ENCODE data around the gene STEEP1.

STEEP1 gene

DNA sequence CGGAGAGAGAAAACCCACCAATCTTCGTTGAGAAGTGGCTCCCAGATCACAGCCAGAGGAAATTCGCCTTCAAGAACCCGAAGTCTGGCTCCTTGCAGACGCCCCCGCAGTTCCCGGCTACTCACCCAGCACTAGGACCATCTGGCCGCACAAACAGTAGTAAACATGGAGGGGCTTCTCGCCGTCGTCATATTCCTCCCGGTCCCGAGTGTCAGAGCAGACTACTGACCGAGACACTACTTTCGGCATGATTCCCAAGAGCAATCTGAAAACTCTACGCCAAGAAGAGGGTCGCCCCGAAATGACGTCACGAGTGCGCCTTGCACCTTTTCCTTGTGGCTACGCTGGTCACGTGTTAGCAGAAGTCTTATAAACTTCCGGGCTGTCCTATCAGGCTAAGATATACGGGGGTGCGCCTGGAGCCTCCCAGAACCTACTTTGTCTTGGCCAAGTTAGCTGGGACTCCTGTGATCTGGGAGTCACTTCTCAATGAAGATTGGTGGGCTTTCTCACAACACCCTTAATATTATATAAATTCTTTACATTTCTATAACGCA, at the start of gene STEEP1:
Gene STEEP1 (minus strand): TSS at position 303 of the 557 bp plus-strand sequence. CDS start 54 bp downstream, at position 249.
- Histone ChIP-seq H3K4me3 (ENCODE audit: low read length) (peak within 1 kb of the TSS; percentile 90), H3K9me3 (ENCODE audit: insufficient read depth, low read depth, low read length) (no peaks in the 10 kb centered on the region), H3K27ac (ENCODE audit: low read length) (no peak within 1 kb of the TSS), H3K27me3 (ENCODE audit: insufficient read depth, low read length) (no peaks in the 10 kb centered on the region), H3K9ac (ENCODE audit: low read depth, low read length) (peak within 1 kb of the TSS; percentile 86), H3K36me3 (ENCODE audit: insufficient read depth, low read depth, low read length) (peaks cover 5% of the 10 kb centered on the region; the same call in 1 of the 2 replicates), H3K4me1 (ENCODE audit: insufficient read depth, low read length) (no peaks in the 10 kb centered on the region)

DNA sequence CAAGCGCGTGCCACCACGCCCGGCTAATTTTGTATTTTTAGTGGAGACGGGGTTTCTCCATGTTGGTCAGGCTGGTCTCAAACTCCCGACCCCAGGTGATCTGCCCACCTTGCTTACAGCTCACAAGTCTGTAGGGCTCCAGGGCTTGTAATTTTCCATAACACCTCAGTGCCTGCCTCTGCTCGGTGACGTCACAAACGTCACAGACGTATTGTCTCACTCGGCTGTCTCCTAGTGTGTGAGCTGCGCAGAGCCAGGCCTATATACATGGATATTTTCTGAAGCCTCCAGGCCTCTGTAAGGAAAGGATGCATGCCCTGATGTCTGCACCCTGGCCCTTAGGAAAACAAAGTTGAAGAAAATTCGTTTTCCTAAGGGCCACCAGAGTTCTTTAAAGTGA, 49.6 kb upstream of the STEEP1 start:
- Histone ChIP-seq H3K27ac (ENCODE audit: low read length) (no peak overlapping the region), H3K4me1 (ENCODE audit: insufficient read depth, low read length) (peaks cover 11% of the 10 kb centered on the region; the same call in 1 of the 2 replicates), H3K36me3 (ENCODE audit: insufficient read depth, low read depth, low read length) (no peaks in the 10 kb centered on the region), H3K9me3 (ENCODE audit: insufficient read depth, low read depth, low read length) (no peaks in the 10 kb centered on the region), H3K9ac (ENCODE audit: low read depth, low read length) (no peak overlapping the region), H3K27me3 (ENCODE audit: insufficient read depth, low read length) (no peaks in the 10 kb centered on the region), H3K4me3 (ENCODE audit: low read length) (no peak overlapping the region)

DNA sequence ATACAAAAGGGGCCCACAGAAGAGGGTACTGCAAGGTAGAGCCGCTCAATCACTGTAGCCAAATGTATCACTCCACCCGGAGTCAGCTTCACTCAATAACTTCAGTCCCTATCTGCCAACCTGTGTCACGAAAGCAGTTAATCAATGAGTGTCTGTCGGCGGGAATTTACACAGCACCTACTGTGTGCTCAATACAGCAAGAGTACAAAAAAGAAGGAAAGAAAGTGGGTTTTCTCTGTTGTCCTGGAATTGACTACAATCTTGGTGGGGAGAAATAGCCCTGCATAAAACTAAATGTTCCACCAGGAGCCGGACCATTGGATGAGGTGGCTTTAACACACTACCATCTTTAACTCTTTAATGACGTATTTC, 41.8 kb upstream of the STEEP1 start:
- Histone ChIP-seq H3K36me3 (ENCODE audit: insufficient read depth, low read depth, low read length) (peaks cover 4% of the 10 kb centered on the region; the same call in 1 of the 2 replicates), H3K4me1 (ENCODE audit: insufficient read depth, low read length) (no peaks in the 10 kb centered on the region), H3K27me3 (ENCODE audit: insufficient read depth, low read length) (peaks cover 32% of the 10 kb centered on the region), H3K27ac (ENCODE audit: low read length) (no peak overlapping the region), H3K9me3 (ENCODE audit: insufficient read depth, low read depth, low read length) (no peaks in the 10 kb centered on the region), H3K4me3 (ENCODE audit: low read length) (peak overlapping the region; percentile 82; the same call in 1 of the 2 replicates), H3K9ac (ENCODE audit: low read depth, low read length) (peak overlapping the region; percentile 92; the same call in 1 of the 2 replicates)

DNA sequence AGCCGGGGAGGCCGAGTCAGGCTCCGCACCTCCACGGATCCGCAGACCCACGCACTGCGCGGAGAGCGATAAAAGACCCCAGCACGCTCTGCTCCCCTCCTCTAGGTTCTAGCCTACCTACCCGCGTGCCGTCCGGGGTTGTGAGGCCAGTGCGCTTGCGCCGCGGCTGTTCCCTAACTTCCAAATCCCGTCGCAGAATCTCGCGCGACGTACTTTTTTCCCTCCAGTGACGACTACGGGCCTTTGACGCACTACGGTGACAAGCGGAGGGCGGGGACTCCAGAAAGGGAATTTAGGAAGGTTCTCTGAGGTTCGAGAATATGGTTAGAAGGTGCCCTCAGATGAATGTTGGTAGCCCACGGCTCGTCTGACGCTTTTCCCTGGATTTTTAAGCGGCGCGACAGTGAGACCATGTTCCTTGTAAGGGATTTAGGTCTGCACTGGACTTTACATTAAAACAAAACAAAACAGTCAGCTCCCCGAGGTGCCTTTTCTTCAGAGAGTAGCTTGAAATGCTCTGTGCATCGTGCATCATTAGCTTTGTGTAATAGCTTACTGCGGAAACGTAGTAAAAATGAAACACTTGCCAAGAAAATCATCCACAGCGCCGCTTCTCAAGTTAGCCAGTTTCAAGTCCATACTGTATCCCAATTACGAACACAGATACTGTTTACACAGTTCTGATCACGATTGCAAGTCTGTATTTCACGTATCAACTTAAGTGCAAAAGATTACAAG, 41.2 kb upstream of the STEEP1 start, which contains the start of gene NKRF:
Gene NKRF (minus strand): TSS at position 145 of the 738 bp plus-strand sequence.
- Histone ChIP-seq H3K27ac (ENCODE audit: low read length) (no peak within 1 kb of the TSS), H3K4me1 (ENCODE audit: insufficient read depth, low read length) (no peaks in the 10 kb centered on the region), H3K9ac (ENCODE audit: low read depth, low read length) (peak within 1 kb of the TSS; percentile 92), H3K9me3 (ENCODE audit: insufficient read depth, low read depth, low read length) (no peaks in the 10 kb centered on the region), H3K4me3 (ENCODE audit: low read length) (peak within 1 kb of the TSS; percentile 82), H3K27me3 (ENCODE audit: insufficient read depth, low read length) (peaks cover 32% of the 10 kb centered on the region), H3K36me3 (ENCODE audit: insufficient read depth, low read depth, low read length) (peaks cover 4% of the 10 kb centered on the region; the same call in 1 of the 2 replicates)

DNA sequence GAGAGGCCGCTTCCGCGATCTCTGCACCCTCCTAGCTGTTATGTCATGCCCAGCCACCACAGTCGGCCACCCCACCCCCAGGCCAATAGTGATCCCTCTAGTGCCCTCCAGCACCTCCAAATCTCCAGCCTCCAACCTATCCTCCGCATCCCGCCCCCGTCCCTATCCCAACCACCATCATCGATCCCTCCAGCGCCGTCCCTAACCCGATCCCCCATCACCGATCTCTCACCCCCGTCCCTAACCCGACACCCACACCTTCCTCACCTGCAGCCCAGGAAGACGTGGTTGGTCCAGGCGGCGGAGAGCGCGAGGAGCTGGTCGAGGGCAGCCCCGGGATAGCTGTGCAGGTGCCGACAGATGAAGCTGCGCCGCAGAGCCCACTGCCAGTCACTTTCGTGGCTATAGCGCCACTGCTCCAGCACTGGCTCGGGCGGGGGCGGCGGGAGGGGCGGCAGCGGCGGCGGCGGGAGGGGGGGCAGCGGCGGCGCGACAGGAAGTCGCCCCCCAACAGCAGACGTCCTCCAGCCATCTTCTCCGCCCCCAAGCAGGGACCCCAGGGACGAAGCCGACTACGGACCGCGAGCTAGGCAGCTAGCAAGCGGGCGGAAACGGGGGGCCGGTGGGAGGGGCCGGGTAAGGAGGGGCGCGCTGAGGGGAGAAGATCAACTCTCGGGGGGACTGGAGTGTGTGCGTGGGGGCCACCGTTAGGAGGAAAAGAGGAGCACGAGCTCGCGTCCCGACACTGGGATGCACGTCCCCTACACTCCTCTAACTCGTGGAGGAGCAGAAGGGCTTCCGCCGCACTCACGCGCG, 40.5 kb upstream of the STEEP1 start:
- no peaks in the 10 kb centered on the region for H3K9me3 ChIP-seq (ENCODE audit: insufficient read depth, low read depth, low read length)
- peaks cover 4% of the 10 kb centered on the region; the same call in 1 of the 2 replicates for H3K36me3 ChIP-seq (ENCODE audit: insufficient read depth, low read depth, low read length)
- peaks cover 32% of the 10 kb centered on the region for H3K27me3 ChIP-seq (ENCODE audit: insufficient read depth, low read length)
- peak overlapping the region; percentile 82 for H3K4me3 ChIP-seq (ENCODE audit: low read length)
- peak overlapping the region; percentile 92 for H3K9ac ChIP-seq (ENCODE audit: low read depth, low read length)
- no peaks in the 10 kb centered on the region for H3K4me1 ChIP-seq (ENCODE audit: insufficient read depth, low read length)
- H3K27ac ChIP-seq (ENCODE audit: low read length), result no peak overlapping the region

DNA sequence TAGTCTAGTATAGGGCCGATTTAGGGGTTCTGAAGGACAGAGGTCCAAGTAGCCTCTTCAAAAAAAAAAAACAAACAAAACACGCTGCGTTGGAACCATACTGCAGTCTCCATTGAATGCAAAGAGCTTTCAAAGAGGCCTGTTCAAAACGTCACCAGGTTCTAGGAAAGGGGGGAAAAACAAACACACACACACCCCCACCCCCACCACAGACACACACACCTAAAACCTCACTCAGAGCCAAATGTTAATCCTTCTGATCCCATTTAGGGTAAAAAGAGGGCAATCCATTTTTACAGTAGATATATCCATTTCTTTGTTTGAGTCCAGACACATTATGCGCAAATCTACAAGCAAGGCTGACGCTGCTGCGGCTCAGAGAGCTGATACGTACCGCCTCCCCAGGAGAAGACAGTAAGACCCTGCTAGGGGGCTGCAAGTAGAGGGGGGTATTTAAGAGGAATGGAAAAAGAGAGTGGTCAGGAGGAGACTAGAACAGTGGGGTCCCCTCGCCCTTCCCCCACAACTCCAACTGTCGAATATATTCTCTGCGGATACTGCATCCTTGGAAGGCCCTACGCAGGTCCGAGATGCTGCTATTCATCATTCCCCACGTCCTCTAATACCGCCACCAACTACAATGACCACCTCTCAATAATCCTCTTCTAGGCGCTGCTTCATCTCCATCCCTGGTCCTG, 39.7 kb upstream of the STEEP1 start:
- H3K36me3 ChIP-seq (ENCODE audit: insufficient read depth, low read depth, low read length), result peaks cover 4% of the 10 kb centered on the region; the same call in 1 of the 2 replicates
- peaks cover 32% of the 10 kb centered on the region for H3K27me3 ChIP-seq (ENCODE audit: insufficient read depth, low read length)
- H3K9me3 ChIP-seq (ENCODE audit: insufficient read depth, low read depth, low read length), result no peaks in the 10 kb centered on the region
- H3K9ac ChIP-seq (ENCODE audit: low read depth, low read length), result peak overlapping the region; percentile 41; the same call in 1 of the 2 replicates
- no peaks in the 10 kb centered on the region for H3K4me1 ChIP-seq (ENCODE audit: insufficient read depth, low read length)
- peak overlapping the region; percentile 77 for H3K4me3 ChIP-seq (ENCODE audit: low read length)
- H3K27ac ChIP-seq (ENCODE audit: low read length), result no peak overlapping the region

DNA sequence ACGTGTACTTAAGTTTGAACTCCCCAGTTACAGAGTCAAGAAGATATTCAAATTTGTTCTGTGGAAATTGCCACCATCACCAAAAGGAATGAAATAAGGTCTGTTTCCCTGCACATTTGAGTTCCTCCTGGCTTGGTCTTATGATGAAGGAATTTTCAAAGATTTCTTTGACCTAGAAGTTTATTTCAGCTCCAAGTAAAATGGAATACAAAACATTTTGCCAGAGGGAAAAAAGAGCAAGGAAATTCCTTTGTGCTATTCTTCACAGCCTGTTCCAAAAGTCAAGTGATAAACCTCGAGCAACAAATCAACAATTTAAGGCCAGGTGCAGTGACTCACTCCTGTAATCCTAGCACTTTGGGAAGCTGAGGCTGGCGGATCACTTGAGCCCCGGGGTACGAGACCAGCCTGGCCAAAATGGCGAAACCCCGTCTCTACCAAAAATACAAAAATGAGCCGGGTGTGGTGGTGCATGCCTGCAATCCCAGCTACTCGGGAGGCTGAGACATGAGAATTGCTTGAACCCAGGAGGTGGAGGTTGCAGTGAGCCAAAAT, 37.6 kb upstream of the STEEP1 start:
- no peaks in the 10 kb centered on the region for H3K9me3 ChIP-seq (ENCODE audit: insufficient read depth, low read depth, low read length)
- no peak overlapping the region for H3K4me3 ChIP-seq (ENCODE audit: low read length)
- H3K4me1 ChIP-seq (ENCODE audit: insufficient read depth, low read length), result no peaks in the 10 kb centered on the region
- H3K9ac ChIP-seq (ENCODE audit: low read depth, low read length), result no peak overlapping the region
- no peak overlapping the region for H3K27ac ChIP-seq (ENCODE audit: low read length)
- peaks cover 4% of the 10 kb centered on the region; the same call in 1 of the 2 replicates for H3K36me3 ChIP-seq (ENCODE audit: insufficient read depth, low read depth, low read length)
- peaks cover 22% of the 10 kb centered on the region for H3K27me3 ChIP-seq (ENCODE audit: insufficient read depth, low read length)

DNA sequence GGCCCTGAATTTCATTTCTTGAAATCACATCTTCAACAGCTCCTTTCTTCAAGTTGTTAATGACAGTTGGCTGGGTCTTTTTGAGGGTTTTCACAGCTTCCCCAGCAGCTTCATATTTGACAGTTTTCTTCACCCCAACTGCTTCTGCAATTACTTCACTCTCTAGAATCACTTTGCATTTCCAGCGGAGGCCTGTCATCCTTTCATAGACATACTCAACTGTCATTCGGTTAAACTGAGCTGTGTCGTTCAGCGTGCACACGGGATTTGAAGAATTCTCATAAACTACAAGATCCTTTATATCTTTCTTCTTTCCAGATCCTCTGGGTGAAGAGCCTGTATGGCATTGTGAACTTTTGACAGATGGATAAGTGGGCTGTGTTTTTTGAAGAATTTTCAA, 24.6 kb upstream of the STEEP1 start:
- H3K4me3 ChIP-seq (ENCODE audit: low read length), result no peak overlapping the region
- H3K27ac ChIP-seq (ENCODE audit: low read length), result no peak overlapping the region
- no peak overlapping the region for H3K9ac ChIP-seq (ENCODE audit: low read depth, low read length)
- H3K27me3 ChIP-seq (ENCODE audit: insufficient read depth, low read length), result no peaks in the 10 kb centered on the region
- peaks cover 42% of the 10 kb centered on the region for H3K36me3 ChIP-seq (ENCODE audit: insufficient read depth, low read depth, low read length)
- H3K4me1 ChIP-seq (ENCODE audit: insufficient read depth, low read length), result no peaks in the 10 kb centered on the region
- H3K9me3 ChIP-seq (ENCODE audit: insufficient read depth, low read depth, low read length), result no peaks in the 10 kb centered on the region

DNA sequence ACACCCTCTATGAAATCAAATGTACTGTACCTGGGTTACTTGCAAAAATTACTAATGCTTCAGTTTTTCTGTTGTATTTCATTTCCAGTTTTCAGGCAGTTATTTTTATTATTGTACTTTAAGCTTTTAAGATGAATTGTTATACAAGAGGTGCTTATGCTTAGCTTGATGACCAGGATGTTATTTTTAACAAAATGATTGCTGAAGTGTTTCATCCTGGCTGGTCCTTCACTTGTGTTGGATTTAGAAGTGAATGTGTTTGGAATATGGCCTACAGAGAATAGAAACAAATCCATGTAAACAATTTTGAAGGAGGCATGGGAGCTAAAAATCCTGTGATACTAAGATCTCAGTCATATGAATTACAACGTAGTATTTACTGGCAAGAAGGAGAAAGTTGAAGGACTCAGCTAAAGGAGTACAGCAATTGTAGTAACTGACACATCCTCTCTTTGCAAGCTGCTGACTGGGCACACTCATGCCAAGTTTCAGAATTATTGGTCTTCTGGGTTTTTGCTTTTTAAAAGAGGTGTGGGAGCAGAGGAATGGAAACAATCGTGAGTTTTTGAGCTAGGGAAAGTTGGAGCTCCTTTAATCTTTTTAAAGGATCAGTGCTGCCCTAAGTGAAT, 18.3 kb upstream of the STEEP1 start:
- Histone ChIP-seq H3K9ac (ENCODE audit: low read depth, low read length) (no peak overlapping the region), H3K27me3 (ENCODE audit: insufficient read depth, low read length) (no peaks in the 10 kb centered on the region), H3K4me1 (ENCODE audit: insufficient read depth, low read length) (no peaks in the 10 kb centered on the region), H3K9me3 (ENCODE audit: insufficient read depth, low read depth, low read length) (no peaks in the 10 kb centered on the region), H3K36me3 (ENCODE audit: insufficient read depth, low read depth, low read length) (peaks cover 8% of the 10 kb centered on the region; the same call in 1 of the 2 replicates), H3K27ac (ENCODE audit: low read length) (no peak overlapping the region), H3K4me3 (ENCODE audit: low read length) (no peak overlapping the region)

DNA sequence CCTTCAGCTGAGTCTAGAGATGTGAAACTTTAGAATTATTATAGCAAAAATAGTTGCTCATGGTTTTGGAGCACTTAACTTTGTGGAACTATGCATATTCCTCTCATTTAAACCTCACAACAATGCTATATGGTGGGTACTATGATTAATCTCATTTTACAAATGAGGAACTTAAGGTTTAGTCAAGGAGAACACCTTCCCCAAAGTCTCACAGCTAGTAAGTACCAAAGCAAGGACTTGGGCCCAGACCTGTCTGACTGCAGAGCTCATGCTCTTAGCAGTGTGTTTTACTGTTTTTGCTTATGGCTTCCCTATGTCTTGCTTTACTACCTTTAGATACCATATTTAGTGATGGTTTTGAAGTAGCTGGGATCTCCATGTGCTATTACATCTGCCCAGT, 14.2 kb upstream of the STEEP1 start:
- Histone ChIP-seq H3K4me3 (ENCODE audit: low read length) (no peak overlapping the region), H3K9me3 (ENCODE audit: insufficient read depth, low read depth, low read length) (no peaks in the 10 kb centered on the region), H3K36me3 (ENCODE audit: insufficient read depth, low read depth, low read length) (peaks cover 25% of the 10 kb centered on the region; the same call in 1 of the 2 replicates), H3K9ac (ENCODE audit: low read depth, low read length) (no peak overlapping the region), H3K27ac (ENCODE audit: low read length) (no peak overlapping the region), H3K27me3 (ENCODE audit: insufficient read depth, low read length) (no peaks in the 10 kb centered on the region), H3K4me1 (ENCODE audit: insufficient read depth, low read length) (no peaks in the 10 kb centered on the region; the same call in 1 of the 2 replicates)

Measured in iPS-20b (cell line).